ENCODE results near the gene CSK. TPM values are rescaled to one million over a fixed set of nuclear protein-coding genes. Genes with fewer than 3 reads are reported as not detected.

Gene CSK
- total and polyA plus RNA-seq, 2 donors = 17.8 to 30.7 TPM

GRCh38 chr15:74826364-74826819 is 44.5 kb downstream of the CSK start, which contains the start of gene CPLX3:
CPLX3 (plus strand) TSS chr15:74826627; CDS start chr15:74826704, 77 bp downstream.
- Histone ChIP-seq H3K36me3 (ENCODE audit: insufficient read depth) (no peaks in the 10 kb centered on the region), H3K4me1 (ENCODE audit: insufficient read depth) (peaks cover 2% of the 10 kb centered on the region), H3K27ac (ENCODE audit: low read depth) (no peak within 1 kb of the TSS), H3K4me3 (ENCODE audit: low read depth, low read length) (no peak within 1 kb of the TSS)
- DNase-seq (ENCODE audit: extremely low spot score) = no peak
- 2% methylated on average over 44 of the region's 44 CpGs for WGBS

- DNase-seq (ENCODE audit: extremely low spot score) = no peak
- no peak overlapping the region for H3K27ac ChIP-seq (ENCODE audit: low read depth)
- peaks cover 2% of the 10 kb centered on the region for H3K4me1 ChIP-seq (ENCODE audit: insufficient read depth)
- no peak overlapping the region for H3K4me3 ChIP-seq (ENCODE audit: low read depth, low read length)
- no peaks in the 10 kb centered on the region for H3K36me3 ChIP-seq (ENCODE audit: insufficient read depth)
- WGBS = 17% methylated on average over 21 of the region's 21 CpGs
Measured at GRCh38 chr15:74826921-74827320, 45.0 kb downstream of the CSK start.

DNA sequence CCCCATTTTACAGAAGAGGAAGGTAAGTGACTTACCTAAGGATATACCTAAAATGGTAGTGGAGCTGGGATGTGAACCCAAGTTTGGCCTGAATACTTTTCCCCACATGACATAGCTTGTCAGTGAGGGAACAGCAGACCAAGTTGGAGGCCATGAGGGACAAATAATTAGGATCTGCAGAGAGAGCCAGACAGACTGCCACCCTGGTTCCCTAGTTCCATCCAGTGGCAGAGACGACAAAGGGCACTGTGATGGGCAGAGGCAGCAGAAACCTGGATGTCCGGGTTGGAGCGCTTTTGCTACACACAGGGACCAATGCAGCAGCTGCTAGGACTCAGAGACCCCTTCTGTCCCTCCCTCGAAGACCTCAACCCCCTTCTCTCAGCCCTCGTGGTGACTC is 45.7 kb downstream of the CSK start:
- H3K4me1 ChIP-seq (ENCODE audit: insufficient read depth) = peaks cover 2% of the 10 kb centered on the region
- H3K36me3 ChIP-seq (ENCODE audit: insufficient read depth) = no peaks in the 10 kb centered on the region
- no peak overlapping the region for H3K27ac ChIP-seq (ENCODE audit: low read depth)
- no peak for DNase-seq (ENCODE audit: extremely low spot score)
- WGBS = 60% methylated on average over 5 of the region's 5 CpGs
- no peak overlapping the region for H3K4me3 ChIP-seq (ENCODE audit: low read depth, low read length)

- no peaks in the 10 kb centered on the region for H3K36me3 ChIP-seq (ENCODE audit: insufficient read depth)
- H3K4me3 ChIP-seq (ENCODE audit: low read depth, low read length) = no peak overlapping the region
- H3K27ac ChIP-seq (ENCODE audit: low read depth) = no peak overlapping the region
- H3K4me1 ChIP-seq (ENCODE audit: insufficient read depth) = peaks cover 2% of the 10 kb centered on the region
- DNase-seq (ENCODE audit: extremely low spot score) = no peak
- WGBS = 73% methylated on average over 6 of the region's 6 CpGs
Measured at GRCh38 chr15:74828835-74829234, 47.0 kb downstream of the CSK start.

DNA sequence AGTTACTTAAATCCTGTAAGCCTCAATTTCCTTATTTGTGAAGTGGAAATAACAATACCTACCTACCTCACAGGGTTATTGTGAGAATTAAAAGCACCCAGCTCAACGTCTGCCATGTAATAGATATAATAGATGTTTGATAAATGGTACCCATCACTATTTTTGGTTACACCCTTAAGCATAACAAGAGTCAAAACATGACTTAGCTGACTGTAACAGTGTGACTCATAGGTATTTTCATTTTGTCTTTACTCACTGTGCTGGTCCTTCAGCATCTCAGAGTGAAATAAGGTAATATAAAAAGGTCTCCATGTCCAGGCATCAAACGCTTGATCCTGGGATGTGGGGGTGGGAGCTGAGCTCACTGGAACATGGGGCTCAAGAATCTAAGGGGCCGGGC is 47.6 kb downstream of the CSK start:
- Histone ChIP-seq H3K36me3 (ENCODE audit: insufficient read depth) (no peaks in the 10 kb centered on the region), H3K4me3 (ENCODE audit: low read depth, low read length) (no peak overlapping the region), H3K4me1 (ENCODE audit: insufficient read depth) (peaks cover 2% of the 10 kb centered on the region), H3K27ac (ENCODE audit: low read depth) (no peak overlapping the region)
- WGBS = 60% methylated on average over 3 of the region's 3 CpGs
- DNase-seq (ENCODE audit: extremely low spot score) = no peak

- Histone ChIP-seq H3K4me3 (ENCODE audit: low read depth, low read length) (no peak overlapping the region), H3K27ac (ENCODE audit: low read depth) (no peak overlapping the region), H3K4me1 (ENCODE audit: insufficient read depth) (peaks cover 2% of the 10 kb centered on the region), H3K36me3 (ENCODE audit: insufficient read depth) (no peaks in the 10 kb centered on the region)
- DNase-seq (ENCODE audit: extremely low spot score) = no peak
- 46% methylated on average over 6 of the region's 6 CpGs for WGBS
Measured at GRCh38 chr15:74829991-74830390, 48.1 kb downstream of the CSK start.

DNA sequence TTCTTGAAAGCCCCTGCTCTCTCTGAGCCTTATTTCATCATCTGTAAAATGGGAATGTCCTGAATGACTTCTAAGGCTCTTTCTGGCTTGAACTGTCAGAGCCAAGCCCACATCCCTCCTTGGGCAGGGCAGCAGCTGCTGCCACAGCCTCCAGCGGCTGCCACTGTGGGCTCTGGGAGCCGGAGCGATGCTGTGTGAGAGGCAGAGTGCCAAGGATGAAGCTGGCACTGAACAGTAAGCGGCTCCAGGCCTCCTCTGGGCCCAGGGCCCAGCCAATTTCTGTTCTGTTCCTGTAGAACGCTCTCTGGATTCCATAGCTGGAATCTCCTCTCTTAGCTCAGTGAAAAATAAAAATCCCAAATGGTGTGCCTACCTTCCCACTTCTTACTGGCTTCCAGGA is 49.0 kb downstream of the CSK start:
- H3K4me3 ChIP-seq (ENCODE audit: low read depth, low read length) = no peak overlapping the region
- H3K27ac ChIP-seq (ENCODE audit: low read depth) = no peak overlapping the region
- H3K36me3 ChIP-seq (ENCODE audit: insufficient read depth) = no peaks in the 10 kb centered on the region
- 60% methylated on average over 5 of the region's 5 CpGs for WGBS
- peaks cover 2% of the 10 kb centered on the region for H3K4me1 ChIP-seq (ENCODE audit: insufficient read depth)
- no peak for DNase-seq (ENCODE audit: extremely low spot score)

DNA sequence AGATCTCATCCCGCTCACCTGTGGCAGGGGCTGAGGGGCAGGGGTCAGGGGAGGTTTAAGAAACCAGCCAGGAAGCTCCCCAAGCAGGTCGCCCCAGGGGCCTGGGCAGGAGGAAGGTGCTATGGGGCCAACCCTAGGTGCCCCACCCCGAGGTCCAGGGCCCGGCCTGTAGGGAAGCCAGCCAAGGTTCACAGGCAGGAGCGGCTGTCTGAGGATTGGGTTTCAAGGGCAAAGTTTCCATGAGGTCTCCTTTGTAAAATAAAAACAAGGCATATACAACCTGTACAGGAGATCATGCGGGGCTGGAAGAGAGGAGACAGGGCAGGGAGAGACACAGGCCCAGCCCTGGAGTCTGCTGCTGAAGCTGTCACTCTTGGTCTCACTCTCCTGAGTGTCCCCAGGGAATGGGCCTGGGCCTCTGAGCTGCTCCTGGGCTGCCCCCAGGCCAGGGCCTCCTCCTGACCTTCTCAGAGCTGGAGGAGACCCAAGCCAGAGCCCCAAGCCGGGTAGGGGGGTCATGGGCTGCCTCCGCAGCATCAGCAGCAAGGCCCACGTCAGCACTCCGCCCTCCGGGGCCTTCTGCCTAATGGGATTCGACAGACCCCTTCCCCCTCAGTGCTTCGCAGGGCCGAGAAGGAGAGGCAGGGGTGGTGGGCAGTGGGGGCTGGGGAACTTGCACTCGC is 50.1 kb downstream of the CSK start:
- no peaks in the 10 kb centered on the region for H3K36me3 ChIP-seq (ENCODE audit: insufficient read depth)

GRCh38 chr15:74832826-74833225 is 50.9 kb downstream of the CSK start:
- H3K4me1 ChIP-seq (ENCODE audit: insufficient read depth) = no peaks in the 10 kb centered on the region
- no peaks in the 10 kb centered on the region for H3K36me3 ChIP-seq (ENCODE audit: insufficient read depth)
- no peak overlapping the region for H3K27ac ChIP-seq (ENCODE audit: low read depth)
- WGBS = 70% methylated on average over 4 of the region's 4 CpGs
- no peak for DNase-seq (ENCODE audit: extremely low spot score)
- no peak overlapping the region for H3K4me3 ChIP-seq (ENCODE audit: low read depth, low read length)

More for the DNA sequence above, 50.1 kb downstream of the CSK start:
- no peaks in the 10 kb centered on the region for H3K4me1 ChIP-seq (ENCODE audit: insufficient read depth)
- H3K4me3 ChIP-seq (ENCODE audit: low read depth, low read length) = no peak overlapping the region
- WGBS = 56% methylated on average over 15 of the region's 15 CpGs
- DNase-seq (ENCODE audit: extremely low spot score) = no peak
- H3K27ac ChIP-seq (ENCODE audit: low read depth) = no peak overlapping the region

GRCh38 chr15:74833376-74834107 is 51.7 kb downstream of the CSK start:
- Histone ChIP-seq H3K36me3 (ENCODE audit: insufficient read depth) (no peaks in the 10 kb centered on the region), H3K4me3 (ENCODE audit: low read depth, low read length) (no peak overlapping the region), H3K27ac (ENCODE audit: low read depth) (no peak overlapping the region), H3K4me1 (ENCODE audit: insufficient read depth) (no peaks in the 10 kb centered on the region)
- WGBS = 72% methylated on average over 12 of the region's 12 CpGs
- DNase-seq (ENCODE audit: extremely low spot score) = no peak

DNA sequence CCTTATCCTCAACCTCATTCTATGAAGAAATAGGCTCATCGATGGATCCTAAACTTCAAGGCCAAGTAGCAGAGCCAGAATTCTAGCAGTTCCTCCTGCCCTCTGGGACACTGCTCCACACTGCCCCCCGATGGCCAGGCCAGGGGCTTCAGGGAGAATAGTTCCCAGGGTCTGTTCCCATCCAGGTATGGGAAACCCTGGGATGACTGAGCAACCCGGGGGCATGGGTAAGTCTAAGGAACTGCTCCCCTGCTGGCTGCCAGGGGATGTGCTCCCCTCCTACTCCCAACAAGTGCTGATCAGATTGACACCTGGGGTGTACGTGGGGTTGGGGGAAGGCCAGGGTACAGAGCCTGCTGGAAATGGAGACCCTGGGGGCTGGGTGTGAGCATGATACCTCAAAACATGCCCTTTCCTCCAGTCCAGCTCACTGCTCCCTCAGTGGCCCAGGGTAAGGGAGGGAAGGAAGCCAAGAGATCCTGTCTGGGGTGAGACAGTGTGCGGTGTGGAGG is 53.5 kb downstream of the CSK start:
- no peak overlapping the region for H3K4me3 ChIP-seq (ENCODE audit: low read depth, low read length)
- H3K4me1 ChIP-seq (ENCODE audit: insufficient read depth) = no peaks in the 10 kb centered on the region
- no peak overlapping the region for H3K27ac ChIP-seq (ENCODE audit: low read depth)
- DNase-seq (ENCODE audit: extremely low spot score) = no peak
- 38% methylated on average over 5 of the region's 5 CpGs for WGBS
- peaks cover 3% of the 10 kb centered on the region for H3K36me3 ChIP-seq (ENCODE audit: insufficient read depth)

- H3K36me3 ChIP-seq (ENCODE audit: insufficient read depth) = peaks cover 3% of the 10 kb centered on the region
- WGBS = 88% methylated on average over 7 of the region's 7 CpGs
- no peak for DNase-seq (ENCODE audit: extremely low spot score)
Measured at GRCh38 chr15:74836846-74837245, 55.0 kb downstream of the CSK start.

DNA sequence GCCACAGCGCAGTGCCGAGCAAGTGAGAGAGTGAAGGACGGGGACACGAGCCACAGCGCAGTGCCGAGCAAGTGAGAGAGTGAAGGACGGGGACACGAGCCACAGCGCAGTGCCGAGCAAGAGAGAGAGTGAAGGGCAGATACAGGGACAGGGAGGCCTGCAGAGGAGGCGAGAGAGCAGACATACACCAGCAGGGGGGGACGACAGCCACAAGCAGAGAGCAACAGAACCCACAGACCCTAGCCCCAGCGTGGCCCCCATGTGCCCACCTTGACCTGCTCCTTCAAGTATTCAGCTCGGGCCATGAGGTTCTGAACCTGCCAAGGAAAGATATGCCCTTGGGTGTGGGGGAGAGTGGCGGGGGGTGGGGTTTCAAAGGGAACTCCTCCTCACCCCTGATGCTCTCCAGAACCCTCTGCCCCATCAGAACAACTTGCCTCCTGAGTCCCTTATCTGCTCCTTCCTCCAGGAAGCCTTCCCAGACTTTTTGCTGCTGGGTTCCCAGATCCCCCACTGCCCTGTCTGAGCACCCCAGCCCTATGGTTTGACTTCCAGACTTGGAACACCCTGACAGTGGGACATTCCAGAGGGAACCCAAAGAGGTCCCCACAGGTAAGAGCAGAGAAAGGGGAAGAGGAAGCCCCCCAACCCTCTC is 55.7 kb downstream of the CSK start:
- DNase-seq (ENCODE audit: extremely low spot score) = no peak
- Histone ChIP-seq H3K4me3 (ENCODE audit: low read depth, low read length) (no peak overlapping the region), H3K36me3 (ENCODE audit: insufficient read depth) (peaks cover 3% of the 10 kb centered on the region), H3K4me1 (ENCODE audit: insufficient read depth) (no peaks in the 10 kb centered on the region), H3K27ac (ENCODE audit: low read depth) (no peak overlapping the region)
- 71% methylated on average over 15 of the region's 15 CpGs for WGBS

More at GRCh38 chr15:74836846-74837245, 55.0 kb downstream of the CSK start:
- Histone ChIP-seq H3K27ac (ENCODE audit: low read depth) (no peak overlapping the region), H3K4me1 (ENCODE audit: insufficient read depth) (no peaks in the 10 kb centered on the region), H3K4me3 (ENCODE audit: low read depth, low read length) (no peak overlapping the region)

Data from urinary bladder (tissue), 4 donors.